ENCODE results near the gene SUGCT.

The SUGCT gene

GRCh38 chr7:40644454-40645188 lies 509.8 kb downstream of the SUGCT start:
- TF ChIP-seq EP300 (IDR thresholded peaks at IDR 0.05; ENCODE audit: borderline replicate concordance) (no peak), FOXM1 (IDR thresholded peaks at IDR 0.05; ENCODE audit: borderline replicate concordance, low read depth) (no peak), TAF1 (IDR thresholded peaks at IDR 0.05; ENCODE audit: low read depth) (no peak), TCF12 (IDR thresholded peaks at IDR 0.05; ENCODE audit: low read depth) (no peak), CREB1 (IDR thresholded peaks at IDR 0.05; ENCODE audit: low read depth) (no peak), TEAD4 (IDR thresholded peaks at IDR 0.05) (no peak), CEBPB (IDR thresholded peaks at IDR 0.05) (no peak), NFIC (IDR thresholded peaks at IDR 0.05) (no peak), REST (IDR thresholded peaks at IDR 0.05; ENCODE audit: low read depth) (no peak), RAD21 (IDR thresholded peaks at IDR 0.05; ENCODE audit: low read depth) (no peak), EGR1 (IDR thresholded peaks at IDR 0.05) (no peak), ZBTB7A (IDR thresholded peaks at IDR 0.05; ENCODE audit: low read depth) (no peak), YY1 (IDR thresholded peaks at IDR 0.05; ENCODE audit: low read depth) (no peak)
- TF ChIP-seq, protein P1, sequence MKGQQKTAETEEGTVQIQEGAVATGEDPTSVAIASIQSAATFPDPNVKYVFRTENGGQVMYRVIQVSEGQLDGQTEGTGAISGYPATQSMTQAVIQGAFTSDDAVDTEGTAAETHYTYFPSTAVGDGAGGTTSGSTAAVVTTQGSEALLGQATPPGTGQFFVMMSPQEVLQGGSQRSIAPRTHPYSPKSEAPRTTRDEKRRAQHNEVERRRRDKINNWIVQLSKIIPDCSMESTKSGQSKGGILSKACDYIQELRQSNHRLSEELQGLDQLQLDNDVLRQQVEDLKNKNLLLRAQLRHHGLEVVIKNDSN (IDR thresholded peaks at IDR 0.05): no peak
- TF ChIP-seq, protein P2, sequence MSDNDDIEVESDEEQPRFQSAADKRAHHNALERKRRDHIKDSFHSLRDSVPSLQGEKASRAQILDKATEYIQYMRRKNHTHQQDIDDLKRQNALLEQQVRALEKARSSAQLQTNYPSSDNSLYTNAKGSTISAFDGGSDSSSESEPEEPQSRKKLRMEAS (IDR thresholded peaks at IDR 0.05): no peak

- TF ChIP-seq EP300 (IDR thresholded peaks at IDR 0.05; ENCODE audit: borderline replicate concordance) (no peak), EGR1 (IDR thresholded peaks at IDR 0.05) (no peak), RAD21 (IDR thresholded peaks at IDR 0.05; ENCODE audit: low read depth) (no peak), NFIC (IDR thresholded peaks at IDR 0.05) (no peak), CEBPB (IDR thresholded peaks at IDR 0.05) (no peak), FOXM1 (IDR thresholded peaks at IDR 0.05; ENCODE audit: borderline replicate concordance, low read depth) (no peak), TAF1 (IDR thresholded peaks at IDR 0.05; ENCODE audit: low read depth) (no peak), CREB1 (IDR thresholded peaks at IDR 0.05; ENCODE audit: low read depth) (no peak), YY1 (IDR thresholded peaks at IDR 0.05; ENCODE audit: low read depth) (no peak), TEAD4 (IDR thresholded peaks at IDR 0.05) (no peak), REST (IDR thresholded peaks at IDR 0.05; ENCODE audit: low read depth) (no peak), TCF12 (IDR thresholded peaks at IDR 0.05; ENCODE audit: low read depth) (no peak), ZBTB7A (IDR thresholded peaks at IDR 0.05; ENCODE audit: low read depth) (no peak)
- TF ChIP-seq, protein P1 (IDR thresholded peaks at IDR 0.05): no peak
- TF ChIP-seq, protein P2 (IDR thresholded peaks at IDR 0.05): no peak
Observed at GRCh38 chr7:40645197-40645596, 510.4 kb downstream of the SUGCT start.

DNA sequence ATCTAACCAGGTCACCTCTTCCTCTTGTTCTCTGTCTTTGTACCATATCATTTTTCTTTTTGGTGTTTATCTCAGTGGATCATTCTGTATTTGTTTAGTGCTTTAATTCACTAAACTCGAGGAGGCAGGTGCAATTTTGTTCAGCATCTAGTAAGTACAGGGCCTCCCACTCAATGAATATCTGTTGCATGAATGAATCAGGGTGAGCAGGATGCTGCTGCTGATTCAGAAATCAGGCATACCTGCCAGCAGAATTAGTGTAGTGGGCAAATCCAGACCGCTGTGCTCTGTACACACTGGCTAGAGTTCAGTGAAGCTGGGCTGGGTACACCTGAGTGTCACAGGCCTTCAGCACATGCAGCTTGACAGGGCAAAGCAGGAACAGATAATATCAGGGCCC lies 511.9 kb downstream of the SUGCT start:
- TF ChIP-seq CREB1 (IDR thresholded peaks at IDR 0.05; ENCODE audit: low read depth): no peak
- no peak for TF ChIP-seq NFIC (IDR thresholded peaks at IDR 0.05)
- TF ChIP-seq YY1 (IDR thresholded peaks at IDR 0.05; ENCODE audit: low read depth): no peak

GRCh38 chr7:40647719-40648118 lies 512.9 kb downstream of the SUGCT start:
- TF ChIP-seq TEAD4 (IDR thresholded peaks at IDR 0.05): no peak
- TF ChIP-seq, protein P2 (IDR thresholded peaks at IDR 0.05): no peak
- no peak for TF ChIP-seq YY1 (IDR thresholded peaks at IDR 0.05; ENCODE audit: low read depth)
- no peak for TF ChIP-seq CEBPB (IDR thresholded peaks at IDR 0.05)
- TF ChIP-seq FOXM1 (IDR thresholded peaks at IDR 0.05; ENCODE audit: borderline replicate concordance, low read depth): no peak
- TF ChIP-seq EP300 (IDR thresholded peaks at IDR 0.05; ENCODE audit: borderline replicate concordance): no peak
- no peak for TF ChIP-seq RAD21 (IDR thresholded peaks at IDR 0.05; ENCODE audit: low read depth)
- TF ChIP-seq TCF12 (IDR thresholded peaks at IDR 0.05; ENCODE audit: low read depth): no peak
- TF ChIP-seq CREB1 (IDR thresholded peaks at IDR 0.05; ENCODE audit: low read depth): no peak
- TF ChIP-seq REST (IDR thresholded peaks at IDR 0.05; ENCODE audit: low read depth): no peak
- TF ChIP-seq EGR1 (IDR thresholded peaks at IDR 0.05): no peak
- no peak for TF ChIP-seq NFIC (IDR thresholded peaks at IDR 0.05)
- TF ChIP-seq ZBTB7A (IDR thresholded peaks at IDR 0.05; ENCODE audit: low read depth): no peak
- no peak for TF ChIP-seq TAF1 (IDR thresholded peaks at IDR 0.05; ENCODE audit: low read depth)
- TF ChIP-seq, protein P1 (IDR thresholded peaks at IDR 0.05): no peak

Measured in Ishikawa (cell line).